CD8-positive, alpha-beta memory T cell (primary cell): ENCODE data around the gene ISG20. TPM values are rescaled to one million over a fixed set of nuclear protein-coding genes. Genes with fewer than 3 reads are reported as not detected.

Experiments
- CTCF ChIA-PET: fragments of 350-600 bp; sonication (Branson Sonifier 250); formaldehyde crosslinking; loops from one replicate; lab custom pipeline; 2021; ENCODE audit warnings: antibody characterized with exemption; lab: Charles Lee
- POLR2A ChIA-PET: fragments of 350-600 bp; sonication (Branson Sonifier 250); formaldehyde crosslinking; loops from one replicate; lab custom pipeline; 2021; ENCODE audit warnings: antibody characterized with exemption; lab: Charles Lee
- DNase-seq, 5 donors: peaks; one replicate each; pipeline versions ENCODE4 v3.0.0 to v3.0.0-alpha.2; 2020 to 2022; ENCODE audit warnings: mixed read lengths in 1 of 5
- H3K27ac ChIP-seq: one replicate; pipeline ENCODE4 v1.7.0; 2013; ENCODE audit warnings: low read depth, mild to moderate bottlenecking, low read length, moderate library complexity
- H3K27me3 ChIP-seq: 2 replicates; pipeline ENCODE4 v1.7.0; 2013; ENCODE audit warnings: low read length, mild to moderate bottlenecking; ENCODE audit not compliant: insufficient read depth, poor library complexity, severe bottlenecking
- H3K36me3 ChIP-seq: 2 replicates; pipeline ENCODE4 v1.7.0; 2013; ENCODE audit warnings: mild to moderate bottlenecking, low read length, moderate library complexity; ENCODE audit not compliant: insufficient read depth
- H3K4me1 ChIP-seq: 2 replicates; pipeline ENCODE4 v1.7.0; 2013; ENCODE audit warnings: mild to moderate bottlenecking, low read length, moderate library complexity; ENCODE audit not compliant: insufficient read depth
- H3K4me3 ChIP-seq: 2 replicates; pipeline ENCODE4 v1.7.0; 2013; ENCODE audit warnings: mild to moderate bottlenecking, low read length
- H3K9me3 ChIP-seq: 2 replicates; pipeline ENCODE4 v1.7.0; 2013; ENCODE audit warnings: mild to moderate bottlenecking, low read length
- H3K27ac Mint-ChIP-seq, 8 donors: one replicate each; pipeline ENCODE4 v1.8.0; 2020 to 2021; ENCODE audit warnings: mixed read lengths in 8 of 8, mild to moderate bottlenecking in 6 of 8, inconsistent platforms in 3 of 8, moderate library complexity in 3 of 8
- H3K27me3 Mint-ChIP-seq, 2 donors: one replicate each; pipeline ENCODE4 v1.8.0; 2020 to 2021; ENCODE audit warnings: mixed read lengths in 2 of 2, mild to moderate bottlenecking in 1 of 2, moderate library complexity in 1 of 2
- H3K36me3 Mint-ChIP-seq, 3 donors: one replicate each; pipeline ENCODE4 v1.8.0; 2020 to 2021; ENCODE audit warnings: mixed read lengths in 3 of 3, inconsistent platforms in 1 of 3, mild to moderate bottlenecking in 1 of 3
- H3K4me1 Mint-ChIP-seq, 3 donors: one replicate each; pipeline ENCODE4 v1.8.0; 2020 to 2021; ENCODE audit warnings: mixed read lengths in 3 of 3, inconsistent platforms in 1 of 3, mild to moderate bottlenecking in 1 of 3
- H3K4me3 Mint-ChIP-seq, 7 donors: one replicate each; pipeline ENCODE4 v1.8.0; 2020 to 2021; ENCODE audit warnings: mixed read lengths in 7 of 7, mild to moderate bottlenecking in 6 of 7, moderate library complexity in 4 of 7, inconsistent platforms in 2 of 7
- H3K9me3 Mint-ChIP-seq, 5 donors: one replicate each; pipeline ENCODE4 v1.8.0; 2020 to 2022; ENCODE audit warnings: mixed read lengths in 5 of 5, mild to moderate bottlenecking in 3 of 5, moderate library complexity in 2 of 5, inconsistent platforms in 1 of 5
- polyA plus RNA-seq: library from polyadenylated mRNA; unstranded; fragments of 300-500 nt; fragmentation: Illumina TruSeq; gene quantifications from one replicate; pipeline ENCODE4 v1.2.3, GENCODE V29; 2021
- total RNA-seq, 2 experiments: library from RNA; stranded (reverse); gene quantifications; one replicate each; pipeline ENCODE4 v1.2.3, GENCODE V29; 2021

Gene ISG20
- total and polyA plus RNA-seq, 3 experiments from 2014 or later = 22.5 to 572 (median 27.2) TPM

DNA sequence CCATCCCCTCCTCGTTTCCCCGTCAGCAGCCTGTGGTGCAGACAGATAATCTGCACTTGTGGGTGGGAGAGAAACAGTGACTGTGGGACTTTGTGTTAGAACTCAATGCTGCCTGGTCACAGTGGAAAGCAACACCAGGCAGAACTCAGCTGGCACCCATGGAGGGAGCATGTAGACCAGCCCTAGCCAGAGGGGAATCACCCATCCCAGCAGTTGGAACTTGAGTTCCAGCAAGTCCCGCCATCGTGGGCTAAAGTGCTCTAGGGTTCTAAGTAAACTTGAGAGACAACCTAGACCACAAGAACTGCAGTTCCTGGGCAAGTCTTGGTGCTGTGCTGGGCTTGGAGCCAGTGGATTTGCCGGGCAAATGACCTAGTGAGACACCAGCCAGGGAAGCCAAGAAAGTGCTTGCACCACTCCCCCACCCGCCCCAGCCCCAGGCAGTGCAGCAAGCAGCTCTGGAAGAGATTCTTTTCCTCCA is 24.4 kb downstream of the ISG20 start:
- no peak overlapping the region for H3K27ac ChIP-seq
- no peaks in the 10 kb centered on the region for H3K27me3 ChIP-seq
- POLR2A ChIA-PET = interaction anchor here (2.1 kb wide), 1 partner anchor 25 kb away, joined by 7 read pairs; the partner anchor contains the start of gene ISG20
- peaks cover 0 to 1% of the 10 kb centered on the region in 2 donors for H3K27me3 Mint-ChIP-seq
- peaks cover 30% of the 10 kb centered on the region for H3K4me1 ChIP-seq
- no peak for DNase-seq
- H3K4me3 Mint-ChIP-seq = no peak overlapping the region
- no peaks in the 10 kb centered on the region for H3K36me3 ChIP-seq
- no peak overlapping the region for H3K4me3 ChIP-seq
- no peaks in the 10 kb centered on the region for H3K9me3 ChIP-seq
- H3K9me3 Mint-ChIP-seq = no peaks in the 10 kb centered on the region
- peaks cover 8 to 37% (median 13%) of the 10 kb centered on the region in 3 donors for H3K4me1 Mint-ChIP-seq
- CTCF ChIA-PET = interaction anchor here (0.6 to 5.5 kb wide), 7 partner anchors 13 to 50 kb away, joined by 3 to 81 read pairs (median 9); no protein-coding TSS in a partner anchor
- H3K27ac Mint-ChIP-seq = peak overlapping the region in 4 of 8 donors; percentile 19 to 76 (median 38)
- peaks cover 0 to 3% (median 0%) of the 10 kb centered on the region in 3 donors for H3K36me3 Mint-ChIP-seq

DNA sequence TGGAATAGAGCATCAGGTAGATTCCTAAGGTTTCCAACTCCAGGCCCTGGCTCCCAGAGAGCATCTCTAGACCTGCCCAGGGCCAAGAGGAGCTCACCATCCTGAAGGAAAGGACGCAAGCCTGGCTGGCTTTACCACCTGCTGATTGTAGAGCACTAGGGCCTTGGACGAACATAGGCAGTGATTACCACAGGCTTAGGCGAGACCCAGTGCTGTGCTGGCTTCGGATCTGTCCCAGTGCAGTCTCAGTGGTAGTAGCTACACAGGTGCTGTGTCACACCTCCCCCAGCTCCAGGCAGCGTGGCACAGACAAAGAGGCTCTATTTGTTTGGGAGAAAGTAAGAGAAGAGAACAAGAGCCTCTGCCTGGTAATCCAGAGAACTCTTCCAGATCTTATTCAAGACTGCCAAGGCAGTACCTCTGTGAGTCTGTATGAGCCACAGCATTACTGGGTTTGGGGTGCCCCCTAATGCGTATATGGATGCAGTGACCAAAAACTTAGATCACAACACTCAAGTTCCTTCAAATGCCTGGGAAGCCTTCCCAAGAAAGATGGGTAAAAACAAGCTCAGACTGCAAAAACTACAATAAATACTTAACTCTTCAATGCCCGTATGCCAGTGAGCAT is 25.4 kb downstream of the ISG20 start:
- Histone ChIP-seq H3K4me1 (peaks cover 26% of the 10 kb centered on the region), H3K9me3 (no peaks in the 10 kb centered on the region), H3K27ac (no peak overlapping the region), H3K27me3 (no peaks in the 10 kb centered on the region), H3K4me3 (no peak overlapping the region), H3K36me3 (no peaks in the 10 kb centered on the region)
- no peak overlapping the region for H3K4me3 Mint-ChIP-seq
- POLR2A ChIA-PET = interaction anchor here (0.9 to 2.1 kb wide), 5 partner anchors 26 to 40 kb away, joined by 3 to 8 read pairs (median 7); partner anchors contain the start of gene ISG20
- DNase-seq = peak; percentile 18 to 74 (median 48)
- H3K36me3 Mint-ChIP-seq = peaks cover 0 to 3% (median 0%) of the 10 kb centered on the region in 3 donors
- peaks cover 5 to 6% of the 10 kb centered on the region in 2 donors for H3K27me3 Mint-ChIP-seq
- peak overlapping the region in 5 of 8 donors; percentile 54 to 87 (median 65) for H3K27ac Mint-ChIP-seq
- peaks cover 8 to 28% (median 12%) of the 10 kb centered on the region in 3 donors for H3K4me1 Mint-ChIP-seq
- CTCF ChIA-PET = interaction anchor here (0.6 to 5.5 kb wide), 12 partner anchors 8 to 158 kb away, joined by 3 to 81 read pairs (median 6); no protein-coding TSS in a partner anchor
- peaks cover 0 to 2% (median 0%) of the 10 kb centered on the region in 5 donors for H3K9me3 Mint-ChIP-seq

DNA sequence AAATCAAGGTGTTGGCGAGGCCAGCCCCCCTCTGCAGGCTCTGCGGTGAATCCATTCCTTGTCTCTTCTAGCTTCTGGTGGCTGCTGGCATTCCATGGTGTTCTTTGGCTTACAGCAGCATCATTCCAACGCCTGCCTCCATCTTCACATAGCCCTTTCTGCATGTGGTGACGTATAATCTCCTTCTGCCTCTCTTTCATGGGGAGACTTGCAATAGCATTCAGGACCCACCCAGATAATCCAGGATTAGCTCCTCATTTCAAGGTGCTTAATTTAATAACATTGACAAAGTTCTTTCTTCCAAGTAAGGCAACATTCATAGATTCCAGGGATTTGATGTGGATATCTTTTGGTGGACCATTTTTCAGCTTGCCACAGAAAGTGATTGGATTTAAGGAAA is 35.8 kb downstream of the ISG20 start:
- H3K4me3 Mint-ChIP-seq = no peak overlapping the region
- H3K27ac Mint-ChIP-seq = no peak overlapping the region
- ChIA-PET POLR2A (interaction anchor here (0.6 kb wide), 1 partner anchor 1709 kb away, joined by 5 read pairs; no protein-coding TSS in a partner anchor), CTCF (interaction anchor here (1.2 kb wide), 1 partner anchor 10 kb away, joined by 5 read pairs; no protein-coding TSS in a partner anchor)
- Histone ChIP-seq H3K27ac (no peak overlapping the region), H3K27me3 (peaks cover 4% of the 10 kb centered on the region), H3K9me3 (no peaks in the 10 kb centered on the region), H3K4me1 (no peaks in the 10 kb centered on the region), H3K4me3 (no peak overlapping the region), H3K36me3 (no peaks in the 10 kb centered on the region)
- peaks cover 0 to 9% (median 5%) of the 10 kb centered on the region in 5 donors for H3K9me3 Mint-ChIP-seq
- peaks cover 25 to 52% of the 10 kb centered on the region in 2 donors for H3K27me3 Mint-ChIP-seq
- H3K36me3 Mint-ChIP-seq = peaks cover 0 to 17% (median 6%) of the 10 kb centered on the region in 3 donors
- no peak for DNase-seq
- no peaks in the 10 kb centered on the region for H3K4me1 Mint-ChIP-seq

DNA sequence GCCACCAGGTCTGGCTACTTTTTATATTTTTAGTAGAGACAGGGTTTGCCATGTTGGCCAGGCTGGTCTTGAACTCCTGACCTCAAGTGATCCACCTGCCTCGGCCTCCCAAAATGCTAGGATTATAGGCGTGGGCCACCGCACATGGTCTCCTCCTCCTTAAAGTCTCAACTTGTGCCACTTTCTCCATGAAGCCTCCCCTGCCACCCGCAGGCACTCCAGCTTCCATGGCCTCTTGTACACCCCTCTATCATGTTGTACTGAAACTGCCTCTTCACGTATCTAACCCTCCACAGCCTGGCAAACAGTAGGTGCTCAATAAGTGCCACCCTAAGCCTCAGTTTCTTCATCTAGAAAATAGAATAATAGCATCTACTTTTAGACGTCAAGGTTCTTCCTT is 39.9 kb downstream of the ISG20 start:
- no peaks in the 10 kb centered on the region for H3K9me3 ChIP-seq
- no peak overlapping the region for H3K27ac ChIP-seq
- H3K36me3 ChIP-seq = no peaks in the 10 kb centered on the region
- no peak overlapping the region for H3K4me3 Mint-ChIP-seq
- no peak for DNase-seq
- H3K27ac Mint-ChIP-seq = no peak overlapping the region
- H3K4me1 ChIP-seq = no peaks in the 10 kb centered on the region
- no peaks in the 10 kb centered on the region for H3K27me3 ChIP-seq
- peaks cover 0 to 15% (median 6%) of the 10 kb centered on the region in 3 donors for H3K36me3 Mint-ChIP-seq
- H3K27me3 Mint-ChIP-seq = peaks cover 14 to 19% of the 10 kb centered on the region in 2 donors
- H3K4me1 Mint-ChIP-seq = no peaks in the 10 kb centered on the region
- H3K9me3 Mint-ChIP-seq = peaks cover 0 to 2% (median 0%) of the 10 kb centered on the region in 5 donors
- CTCF ChIA-PET = no interaction called here
- POLR2A ChIA-PET = interaction anchor here (0.5 kb wide), 1 partner anchor 13 kb away, joined by 5 read pairs; no protein-coding TSS in a partner anchor
- H3K4me3 ChIP-seq = no peak overlapping the region

DNA sequence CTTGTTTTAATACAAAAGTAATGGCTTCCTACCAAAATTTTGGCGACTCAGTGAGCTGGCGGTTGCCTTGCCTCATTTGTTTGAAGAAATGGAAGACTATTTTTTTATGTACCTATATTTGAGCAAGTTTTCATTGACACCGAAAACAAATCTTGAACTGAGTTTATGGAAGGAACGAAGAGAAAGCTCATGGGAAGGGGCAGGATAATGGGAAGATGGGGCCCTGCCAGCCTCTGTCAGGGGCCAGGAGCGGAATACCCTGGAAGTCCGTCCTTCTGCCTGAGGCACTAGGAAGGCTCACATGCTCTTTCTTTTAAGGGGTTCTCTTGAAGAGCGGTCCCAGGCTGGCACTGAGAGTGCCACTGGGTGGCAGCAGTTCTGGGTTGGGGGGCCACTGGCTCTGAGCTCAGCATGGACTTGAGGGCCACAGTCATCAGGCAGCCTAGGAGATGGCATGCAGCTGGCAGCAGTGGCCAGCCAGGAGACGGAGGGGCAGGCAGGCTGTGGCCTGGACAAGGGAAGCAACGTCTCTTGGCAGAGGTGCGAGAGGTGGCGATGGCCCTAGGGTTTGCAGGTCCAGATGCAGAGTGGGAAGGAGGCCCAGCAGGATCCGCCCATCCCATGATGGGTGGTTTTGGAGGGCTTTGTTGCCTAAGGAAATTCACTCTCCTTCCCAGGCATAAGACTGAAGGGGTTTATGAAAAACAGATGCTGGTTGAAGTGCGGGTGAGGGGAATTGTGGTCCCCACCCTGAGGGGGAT is 41.6 kb downstream of the ISG20 start:
- ChIA-PET POLR2A (no interaction called here), CTCF (no interaction called here)
- no peaks in the 10 kb centered on the region for H3K4me1 Mint-ChIP-seq
- peaks cover 0 to 11% (median 6%) of the 10 kb centered on the region in 3 donors for H3K36me3 Mint-ChIP-seq
- Histone ChIP-seq H3K36me3 (no peaks in the 10 kb centered on the region), H3K4me3 (no peak overlapping the region), H3K27me3 (no peaks in the 10 kb centered on the region), H3K4me1 (no peaks in the 10 kb centered on the region), H3K27ac (no peak overlapping the region), H3K9me3 (no peaks in the 10 kb centered on the region)
- peak overlapping the region in 1 of 8 donors; percentile 84 for H3K27ac Mint-ChIP-seq
- DNase-seq = no peak
- peaks cover 13 to 16% of the 10 kb centered on the region in 2 donors for H3K27me3 Mint-ChIP-seq
- no peak overlapping the region for H3K4me3 Mint-ChIP-seq
- peaks cover 0 to 2% (median 0%) of the 10 kb centered on the region in 5 donors for H3K9me3 Mint-ChIP-seq

DNA sequence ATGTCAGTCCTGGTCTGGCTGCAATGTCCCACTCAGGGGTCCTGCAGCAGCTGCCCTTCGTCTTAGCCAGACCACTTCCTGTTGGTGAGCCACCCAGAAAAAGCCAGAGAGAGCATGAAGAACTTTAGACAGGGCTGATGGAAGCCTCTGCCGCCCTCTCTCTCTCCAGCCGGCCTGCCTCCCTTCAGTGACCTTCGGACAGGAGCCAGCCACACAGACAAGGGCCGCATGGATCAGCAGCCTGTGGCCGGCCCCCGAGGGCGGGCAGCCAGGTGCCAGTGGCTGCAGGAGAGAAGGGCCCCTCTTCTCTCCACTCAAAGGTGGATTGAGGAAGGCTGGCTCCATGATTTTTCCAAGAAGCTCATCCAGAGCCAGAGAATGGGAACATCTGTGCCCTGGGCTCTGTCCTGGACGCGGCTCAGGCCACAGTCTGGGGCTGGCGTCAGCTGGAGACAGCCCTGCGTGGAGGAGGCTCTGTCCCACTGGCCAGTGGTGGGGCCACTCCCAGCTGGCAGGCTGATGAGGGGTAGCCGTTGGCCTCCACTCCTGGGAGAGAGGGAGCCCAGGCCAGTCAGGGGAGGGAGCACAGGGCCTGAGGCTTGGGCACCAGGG is 42.9 kb downstream of the ISG20 start:
- Histone ChIP-seq H3K4me1 (no peaks in the 10 kb centered on the region), H3K9me3 (no peaks in the 10 kb centered on the region), H3K4me3 (no peak overlapping the region), H3K27ac (no peak overlapping the region), H3K27me3 (no peaks in the 10 kb centered on the region), H3K36me3 (no peaks in the 10 kb centered on the region)
- Mint-ChIP-seq H3K36me3 (peaks cover 0 to 9% (median 6%) of the 10 kb centered on the region in 3 donors), H3K27me3 (peaks cover 14 to 18% of the 10 kb centered on the region in 2 donors), H3K4me3 (no peak overlapping the region), H3K27ac (no peak overlapping the region), H3K9me3 (peaks cover 0 to under 1% (median 0%) of the 10 kb centered on the region in 5 donors), H3K4me1 (no peaks in the 10 kb centered on the region)
- DNase-seq = no peak
- ChIA-PET POLR2A (no interaction called here), CTCF (no interaction called here)

DNA sequence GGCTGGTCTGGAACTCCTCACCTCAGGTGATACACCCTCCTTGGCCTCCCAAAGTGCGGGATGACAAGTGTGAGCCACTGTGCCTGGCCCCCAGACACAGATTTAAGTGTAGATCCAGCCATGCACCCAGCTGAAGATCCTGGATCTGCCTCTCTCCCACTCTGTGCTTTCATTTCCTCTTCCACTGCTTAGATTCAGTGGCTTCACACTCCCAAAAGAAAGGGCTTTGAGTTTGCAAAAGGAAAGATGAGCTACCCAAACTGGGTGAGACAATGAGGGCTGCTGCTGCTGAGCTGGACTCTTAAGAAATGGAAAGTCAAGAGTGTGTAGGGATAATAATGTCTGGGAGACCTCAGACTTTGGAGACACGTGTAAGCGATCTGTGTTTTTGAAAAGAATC is 45.5 kb downstream of the ISG20 start:
- CTCF ChIA-PET = no interaction called here
- H3K4me1 ChIP-seq = no peaks in the 10 kb centered on the region
- no peaks in the 10 kb centered on the region for H3K9me3 ChIP-seq
- no peak overlapping the region for H3K4me3 Mint-ChIP-seq
- H3K27me3 Mint-ChIP-seq = peaks cover 22 to 24% of the 10 kb centered on the region in 2 donors
- H3K4me3 ChIP-seq = no peak overlapping the region
- peaks cover 0 to 3% (median 1%) of the 10 kb centered on the region in 3 donors for H3K36me3 Mint-ChIP-seq
- H3K27ac Mint-ChIP-seq = no peak overlapping the region
- no peak for DNase-seq
- H3K36me3 ChIP-seq = no peaks in the 10 kb centered on the region
- no peaks in the 10 kb centered on the region for H3K4me1 Mint-ChIP-seq
- POLR2A ChIA-PET = no interaction called here
- peaks cover 0 to 3% (median 1%) of the 10 kb centered on the region in 5 donors for H3K9me3 Mint-ChIP-seq
- no peaks in the 10 kb centered on the region for H3K27me3 ChIP-seq
- no peak overlapping the region for H3K27ac ChIP-seq
